GM18526 (cell line): Measurements from ENCODE around the gene ANKRD28.

Source experiments
- POLR2A ChIP-seq: IDR thresholded peaks from 3 replicates; pipeline ENCODE4 v1.6.1; 2011; ENCODE audit not compliant: insufficient read length; ENCODE audit errors: extremely low read depth

ANKRD28 gene

DNA sequence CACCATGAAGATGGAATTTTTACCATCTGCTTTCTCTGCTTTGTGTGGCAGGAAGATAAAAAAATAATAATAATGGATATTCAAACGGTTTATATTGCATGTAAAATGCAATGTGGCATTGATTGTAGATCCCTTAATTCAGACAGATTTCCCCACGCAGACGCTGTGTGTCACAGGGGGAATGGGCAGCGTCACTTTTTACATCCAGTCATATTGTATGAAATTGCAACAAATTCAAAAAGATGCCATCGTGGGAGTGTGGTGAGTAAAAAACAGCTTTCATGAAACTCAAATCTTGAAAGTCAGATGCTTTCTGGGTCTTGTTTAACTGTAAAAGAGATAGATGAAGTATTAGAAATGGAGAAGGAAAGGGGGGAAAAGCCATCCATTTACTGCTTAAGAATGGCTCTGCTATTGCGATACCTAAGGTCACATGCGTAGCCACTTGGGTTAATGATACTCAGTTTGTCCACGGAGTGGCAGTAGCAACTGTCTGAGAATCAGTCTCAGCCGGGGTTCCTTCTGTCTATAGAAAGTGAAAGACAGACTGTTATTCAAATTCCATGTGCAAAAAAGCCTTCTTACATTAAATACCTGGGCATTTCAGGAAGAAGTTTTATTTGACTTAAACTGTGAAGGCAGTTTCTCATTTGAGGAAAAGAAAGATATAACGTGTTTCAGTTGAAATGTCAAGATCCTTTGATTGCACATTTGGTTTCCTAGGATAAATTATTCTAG lies 167.8 kb downstream of the ANKRD28 start:
- no peak for TF ChIP-seq POLR2A

DNA sequence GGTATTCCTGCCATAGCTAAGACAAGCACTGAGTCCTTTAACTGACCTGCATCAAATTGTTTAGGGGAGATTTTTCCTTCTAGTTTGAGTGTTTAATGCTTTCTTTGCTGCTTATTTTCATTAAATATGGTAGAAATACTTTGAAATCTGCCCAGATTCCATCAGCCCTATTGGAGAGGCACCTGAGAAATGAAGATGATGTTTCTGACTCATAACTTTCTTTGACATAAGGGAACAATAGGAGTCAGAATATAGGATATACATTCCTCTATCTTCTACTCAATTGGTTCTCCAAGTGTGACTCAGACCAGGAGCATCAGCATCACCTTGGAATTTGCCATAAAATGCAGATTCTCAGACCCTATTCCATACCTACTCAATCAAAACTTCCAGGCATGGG lies 168.8 kb downstream of the ANKRD28 start:
- no peak for TF ChIP-seq POLR2A

DNA sequence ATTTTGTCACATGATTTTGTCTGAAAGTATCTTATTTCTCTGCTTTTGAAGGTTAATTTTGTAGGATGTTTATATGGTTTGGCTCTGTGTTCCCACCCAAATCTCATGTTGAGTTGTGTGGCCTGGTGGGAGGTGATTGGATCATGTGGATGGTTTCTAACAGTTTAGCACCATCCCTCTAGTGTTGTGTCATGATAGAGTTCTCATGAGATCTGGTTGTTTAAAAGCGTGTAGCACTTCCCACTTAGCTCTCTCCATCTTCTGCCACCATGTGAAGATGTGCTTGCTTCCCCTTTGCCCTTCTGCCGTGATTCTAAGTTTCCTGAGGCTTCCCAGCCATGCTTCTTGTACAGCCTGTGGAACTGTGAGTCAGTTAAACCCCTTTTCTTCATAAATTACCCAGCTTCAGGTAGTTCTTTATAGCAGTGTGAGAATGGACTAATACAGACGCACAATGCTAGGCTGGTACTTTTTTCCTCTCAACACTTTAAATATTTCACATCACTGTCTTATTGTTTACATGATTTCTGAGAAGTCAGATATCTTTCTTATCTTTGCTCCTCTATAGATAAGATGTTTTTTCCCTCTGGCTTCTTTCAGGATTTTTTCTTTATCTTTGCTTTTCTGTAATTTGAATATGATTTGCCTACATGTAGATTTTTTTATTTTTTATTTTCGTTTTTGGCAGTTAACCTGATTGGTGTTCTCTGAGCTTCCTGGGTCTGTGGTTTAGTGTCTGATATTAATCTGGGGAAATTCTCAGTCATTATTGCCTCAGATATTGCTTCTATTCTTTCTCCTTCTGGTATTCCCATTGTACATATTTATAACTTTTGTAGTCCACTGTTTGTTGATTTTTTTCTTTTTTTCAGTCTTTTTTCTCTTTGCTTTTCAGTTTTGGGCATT lies 174.0 kb downstream of the ANKRD28 start:
- TF ChIP-seq POLR2A: no peak
